Measurements from ENCODE around the gene CCDC175. TPM values are rescaled to one million over a fixed set of nuclear protein-coding genes. Genes with fewer than 3 reads are reported as not detected.

CCDC175 gene
- total RNA-seq, 1 donor from 2014 or later = not detected

- no peaks in the 10 kb centered on the region for H3K27me3 ChIP-seq (ENCODE audit: control insufficient read depth, insufficient read depth, low read length)
- DNase-seq (ENCODE audit: low read depth) = peak; percentile 75
- no peaks in the 10 kb centered on the region for H3K36me3 ChIP-seq (ENCODE audit: control insufficient read depth, insufficient read depth, low read length)
- peak; percentile 40 for TF ChIP-seq CTCF (IDR thresholded peaks at IDR 0.05; ENCODE audit: insufficient read depth, low read length, poor library complexity, severe bottlenecking)
- peak within 1 kb of the TSS; percentile 83 for H3K4me3 ChIP-seq (ENCODE audit: low read depth, low read length)
These were observed 92.6 kb downstream of the CCDC175 start, which contains the start of the genes JKAMP and L3HYPDH for GRCh38 chr14:59483819-59484638. Gene JKAMP, plus strand, starts transcription at chr14:59484517. Its CDS starts 73 bp downstream, at chr14:59484590. Gene L3HYPDH, minus strand, starts transcription at chr14:59484408. Its CDS starts 92 bp downstream, at chr14:59484316.

- TF ChIP-seq CTCF (IDR thresholded peaks at IDR 0.05; ENCODE audit: insufficient read depth, low read length, poor library complexity, severe bottlenecking) = no peak
These were observed 93.2 kb downstream of the CCDC175 start for GRCh38 chr14:59483363-59483762.

GRCh38 chr14:59482541-59483331 lies 93.9 kb downstream of the CCDC175 start:
- H3K36me3 ChIP-seq (ENCODE audit: control insufficient read depth, insufficient read depth, low read length) = no peaks in the 10 kb centered on the region
- no peak for TF ChIP-seq CTCF (IDR thresholded peaks at IDR 0.05; ENCODE audit: insufficient read depth, low read length, poor library complexity, severe bottlenecking)
- H3K4me3 ChIP-seq (ENCODE audit: low read depth, low read length) = peak overlapping the region; percentile 83
- no peaks in the 10 kb centered on the region for H3K27me3 ChIP-seq (ENCODE audit: control insufficient read depth, insufficient read depth, low read length)
- peak; percentile 91 for DNase-seq (ENCODE audit: low read depth)

More at GRCh38 chr14:59483363-59483762, 93.2 kb downstream of the CCDC175 start:
- Histone ChIP-seq H3K27me3 (ENCODE audit: control insufficient read depth, insufficient read depth, low read length) (no peaks in the 10 kb centered on the region), H3K4me3 (ENCODE audit: low read depth, low read length) (peak overlapping the region; percentile 83), H3K36me3 (ENCODE audit: control insufficient read depth, insufficient read depth, low read length) (no peaks in the 10 kb centered on the region)
- DNase-seq (ENCODE audit: low read depth) = peak; percentile 38

- Histone ChIP-seq H3K4me3 (ENCODE audit: low read depth, low read length) (peak overlapping the region; percentile 83), H3K36me3 (ENCODE audit: control insufficient read depth, insufficient read depth, low read length) (no peaks in the 10 kb centered on the region), H3K27me3 (ENCODE audit: control insufficient read depth, insufficient read depth, low read length) (no peaks in the 10 kb centered on the region)
- no peak for TF ChIP-seq CTCF (IDR thresholded peaks at IDR 0.05; ENCODE audit: insufficient read depth, low read length, poor library complexity, severe bottlenecking)
- no peak for DNase-seq (ENCODE audit: low read depth)
These were observed 94.6 kb downstream of the CCDC175 start for GRCh38 chr14:59481871-59482540.

- Histone ChIP-seq H3K27me3 (ENCODE audit: control insufficient read depth, insufficient read depth, low read length) (no peaks in the 10 kb centered on the region), H3K36me3 (ENCODE audit: control insufficient read depth, insufficient read depth, low read length) (no peaks in the 10 kb centered on the region), H3K4me3 (ENCODE audit: low read depth, low read length) (no peak overlapping the region)
- no peak for TF ChIP-seq CTCF (IDR thresholded peaks at IDR 0.05; ENCODE audit: insufficient read depth, low read length, poor library complexity, severe bottlenecking)
- DNase-seq (ENCODE audit: low read depth) = no peak
These were observed 95.2 kb downstream of the CCDC175 start for GRCh38 chr14:59481407-59481806.

Data from kidney epithelial cell (primary cell).